HG03045 (cell line): ENCODE data around the gene NGF.
"Not testable (repeated sequence)": the region's sequence is repeated elsewhere in the genome, so short reads cannot be mapped to it uniquely, and the experiment has no call there.

Experiments
- ATAC-seq: cut with Tn5 transposase; IDR thresholded peaks from one replicate; pipeline ENCODE4 v1.9.1; 2021; ENCODE audit warnings: mild to moderate bottlenecking, moderate library complexity; ENCODE audit not compliant: unreplicated experiment

NGF gene

GRCh38 chr1:115337633-115338456 lies at the start of gene NGF:
Gene NGF, minus strand, starts transcription at chr1:115338249. Its CDS starts 51,454 bp downstream, at chr1:115286795.
- ATAC-seq: no peak

DNA sequence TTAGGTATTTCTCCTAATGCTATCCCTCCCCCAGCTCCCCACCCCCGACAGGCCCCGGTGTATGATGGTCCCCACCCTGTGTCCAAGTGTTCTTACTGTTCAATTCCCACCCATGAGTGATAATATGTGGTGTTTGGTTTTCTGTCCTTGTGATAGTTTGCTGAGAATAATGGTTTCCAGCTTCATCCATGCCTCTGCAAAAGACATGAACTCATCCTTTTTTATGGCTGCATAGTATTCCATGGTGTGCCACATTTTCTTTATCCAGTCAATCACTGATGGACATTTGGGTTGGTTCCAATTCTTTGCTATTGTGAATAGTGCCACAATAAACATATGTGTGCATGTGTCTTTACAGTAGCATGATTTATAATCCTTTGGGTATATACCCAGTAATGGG lies 45.4 kb upstream of the NGF start:
- ATAC-seq: not testable (repeated sequence)

GRCh38 chr1:115379943-115380342 lies 41.9 kb upstream of the NGF start:
- ATAC-seq: no peak

DNA sequence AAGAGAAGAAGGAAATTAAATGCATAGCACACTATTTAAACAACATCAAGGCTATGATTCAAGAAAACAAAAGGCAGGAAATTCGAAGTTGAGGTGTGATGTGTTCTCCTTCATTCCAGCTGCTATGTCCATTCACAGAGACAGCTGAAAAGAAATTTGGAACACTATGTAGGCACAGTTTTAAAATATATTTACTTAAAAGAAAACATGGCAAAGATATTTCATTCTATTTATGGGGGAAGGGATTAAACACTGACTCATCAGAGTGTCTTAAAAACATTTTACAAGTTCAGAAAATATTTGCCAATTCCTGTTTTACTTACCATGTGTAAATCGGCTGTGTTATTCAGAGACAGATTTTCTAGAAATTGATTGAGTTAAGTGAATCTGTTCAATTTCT lies 39.4 kb upstream of the NGF start:
- ATAC-seq: no peak

- no peak for ATAC-seq
These were observed 36.5 kb upstream of the NGF start for GRCh38 chr1:115374598-115374997.

GRCh38 chr1:115373305-115373704 lies 35.3 kb upstream of the NGF start:
- no peak for ATAC-seq

GRCh38 chr1:115365738-115366137 lies 27.7 kb upstream of the NGF start:
- no peak for ATAC-seq

GRCh38 chr1:115364780-115365155 lies 26.7 kb upstream of the NGF start:
- no peak for ATAC-seq

DNA sequence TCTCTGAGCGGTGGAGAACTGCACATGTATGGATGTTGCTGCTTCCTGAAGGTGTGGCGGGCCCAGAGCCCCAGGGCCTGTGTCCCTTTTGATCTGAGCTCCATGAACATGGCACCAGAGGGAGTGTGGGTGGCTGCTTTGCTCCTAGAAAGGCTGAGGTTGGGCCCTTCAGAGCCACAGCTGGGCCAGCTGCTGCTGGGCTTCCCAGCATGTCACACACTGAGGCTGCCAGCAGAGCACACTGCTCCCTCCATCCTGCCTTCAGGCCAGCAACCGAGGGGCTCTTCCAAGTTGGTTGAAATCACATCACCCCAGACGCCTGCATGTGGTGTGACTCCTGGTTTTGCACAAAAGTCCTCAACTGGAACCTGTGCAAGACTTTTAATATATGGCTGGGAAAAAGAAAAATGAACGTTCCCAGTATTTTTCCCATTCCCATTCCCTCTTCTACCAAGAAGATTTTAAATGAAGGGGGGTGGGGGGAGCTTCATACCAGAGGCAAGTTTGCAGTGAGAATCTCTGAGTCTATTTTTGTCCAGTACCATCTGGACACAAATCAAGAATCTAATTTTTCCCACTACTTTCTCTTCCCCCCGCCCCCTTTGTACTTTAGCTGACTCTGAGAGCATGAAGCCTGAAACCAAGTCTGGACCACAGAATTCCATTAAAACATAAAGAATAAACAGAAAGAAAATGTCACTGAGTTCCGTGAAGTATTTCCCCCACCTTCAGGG lies 26.2 kb upstream of the NGF start:
- no peak for ATAC-seq

DNA sequence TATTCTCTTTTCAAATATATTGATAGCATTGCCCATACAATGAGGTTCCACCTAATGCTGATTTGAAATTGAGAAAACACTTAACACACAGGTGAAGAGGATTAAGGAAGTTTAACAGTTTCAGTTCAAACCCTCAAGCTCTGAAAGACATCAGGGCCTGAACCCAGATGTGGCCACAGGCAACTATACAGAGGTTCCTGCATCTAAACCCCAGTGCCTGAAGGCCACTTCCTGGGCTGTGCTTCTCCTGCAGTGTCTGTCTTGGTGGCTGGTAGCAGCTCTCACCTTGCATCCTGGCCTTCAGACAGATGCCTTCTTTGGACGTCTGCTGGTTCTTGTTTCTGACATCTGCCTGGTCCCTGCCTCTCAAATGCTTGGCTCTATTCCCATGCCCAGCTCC lies 25.1 kb upstream of the NGF start:
- ATAC-seq: no peak

DNA sequence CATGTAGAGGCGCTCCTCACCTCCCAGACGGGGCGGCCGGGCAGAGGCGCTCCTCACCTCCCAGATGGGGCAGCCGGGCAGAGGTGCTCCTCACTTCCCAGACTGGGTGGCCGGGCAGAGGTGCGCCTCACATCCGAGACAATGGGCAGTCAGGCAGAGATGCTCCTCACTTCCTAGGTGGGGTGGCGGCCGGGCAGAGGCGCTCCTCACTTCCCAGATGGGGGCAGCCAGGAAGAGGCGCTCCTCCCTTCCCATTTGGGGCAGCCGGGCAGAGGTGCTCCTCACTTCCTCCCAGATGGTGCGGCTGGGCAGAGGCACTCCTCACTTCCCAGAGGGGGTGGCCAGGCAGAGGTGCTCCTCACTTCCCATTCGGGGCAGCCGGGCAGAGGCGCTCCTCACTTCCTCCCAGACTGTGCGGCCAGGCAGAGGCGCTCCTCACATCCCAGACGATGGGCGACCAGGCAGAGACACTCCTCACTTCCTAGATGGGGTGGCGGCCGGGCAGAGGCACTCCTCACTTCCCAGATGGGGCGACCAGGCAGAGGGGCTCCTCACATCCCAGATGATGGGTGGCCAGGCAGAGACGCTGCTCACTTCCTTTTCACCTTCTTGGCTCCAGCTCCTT lies 22.6 kb upstream of the NGF start:
- not testable (repeated sequence) for ATAC-seq

DNA sequence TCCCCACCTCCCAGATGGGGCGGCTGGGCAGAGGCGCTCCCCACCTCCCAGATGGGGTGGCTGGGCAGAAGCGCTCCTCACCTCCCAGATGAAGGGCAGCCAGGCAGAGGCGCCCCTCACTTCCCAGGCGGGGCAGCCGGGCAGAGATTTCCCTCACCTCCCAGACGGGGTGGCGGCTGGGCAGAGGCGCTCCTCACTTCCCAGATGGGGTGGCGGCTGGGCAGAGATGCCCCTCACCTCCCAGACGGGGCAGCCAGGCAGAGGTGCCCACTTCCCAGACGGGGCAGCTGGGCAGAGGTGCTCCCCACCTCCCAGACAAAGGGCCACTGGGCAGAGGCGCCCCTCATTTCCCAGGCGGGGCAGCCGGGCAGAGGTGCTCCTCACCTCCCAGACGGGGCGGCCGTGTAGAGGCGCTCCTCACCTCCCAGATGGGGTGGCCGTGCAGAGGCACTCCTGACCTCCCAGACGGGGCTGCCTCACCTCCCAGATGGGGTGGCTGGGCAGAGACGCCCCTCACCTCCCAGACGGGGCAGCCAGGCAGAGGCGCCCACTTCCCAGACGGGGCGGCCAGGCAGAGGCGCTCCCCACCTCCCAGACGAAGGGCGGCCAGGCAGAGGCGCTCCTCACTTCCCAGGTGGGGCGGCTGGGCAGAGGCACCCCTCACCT lies 21.9 kb upstream of the NGF start:
- not testable (repeated sequence) for ATAC-seq

DNA sequence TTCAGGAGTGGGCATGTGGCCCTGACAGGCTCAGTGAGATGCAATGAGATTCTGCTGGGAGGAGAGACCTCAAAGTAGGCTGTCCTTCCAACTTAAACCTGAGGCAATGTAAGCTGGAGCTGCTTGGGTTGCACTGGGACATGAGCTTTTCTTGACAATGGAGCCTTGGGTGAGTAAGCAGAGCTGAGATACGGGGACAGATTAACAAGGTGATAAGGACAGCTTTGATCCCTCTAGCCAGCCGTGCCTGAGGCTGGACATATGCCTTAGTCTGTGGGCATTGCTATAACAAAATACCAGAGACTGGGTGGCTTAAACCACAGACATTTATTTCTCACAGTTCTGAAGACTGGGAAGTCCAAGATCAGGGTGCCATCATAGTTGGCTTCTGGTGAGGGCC lies 18.3 kb upstream of the NGF start:
- ATAC-seq: no peak

- no peak for ATAC-seq
These were observed 17.0 kb upstream of the NGF start for GRCh38 chr1:115355069-115355468.

- no peak for ATAC-seq
These were observed 13.1 kb upstream of the NGF start for GRCh38 chr1:115351143-115351542.

DNA sequence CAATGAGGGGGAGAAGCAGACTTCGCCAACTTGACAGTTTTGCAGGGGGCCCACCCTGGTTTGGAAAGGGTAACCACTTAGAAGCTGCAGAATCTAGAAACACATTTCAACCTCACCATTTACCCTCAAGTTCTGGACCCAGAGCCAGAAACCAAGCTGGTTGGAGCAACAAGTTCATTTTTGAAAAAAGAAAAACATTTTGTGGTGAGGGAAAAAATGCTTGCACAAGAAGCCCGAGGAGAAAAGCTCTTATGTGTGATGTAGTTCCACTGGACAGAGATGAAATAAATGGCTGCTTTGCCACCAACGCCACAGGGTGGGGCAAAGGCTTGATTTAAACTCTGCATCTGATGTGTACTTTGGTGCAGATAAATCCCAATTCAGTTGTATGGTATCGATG lies 10.6 kb upstream of the NGF start:
- ATAC-seq: no peak

- ATAC-seq: no peak
These were observed 9.2 kb upstream of the NGF start for GRCh38 chr1:115347282-115347681.

GRCh38 chr1:115343200-115343737 lies 5.2 kb upstream of the NGF start:
- no peak for ATAC-seq

DNA sequence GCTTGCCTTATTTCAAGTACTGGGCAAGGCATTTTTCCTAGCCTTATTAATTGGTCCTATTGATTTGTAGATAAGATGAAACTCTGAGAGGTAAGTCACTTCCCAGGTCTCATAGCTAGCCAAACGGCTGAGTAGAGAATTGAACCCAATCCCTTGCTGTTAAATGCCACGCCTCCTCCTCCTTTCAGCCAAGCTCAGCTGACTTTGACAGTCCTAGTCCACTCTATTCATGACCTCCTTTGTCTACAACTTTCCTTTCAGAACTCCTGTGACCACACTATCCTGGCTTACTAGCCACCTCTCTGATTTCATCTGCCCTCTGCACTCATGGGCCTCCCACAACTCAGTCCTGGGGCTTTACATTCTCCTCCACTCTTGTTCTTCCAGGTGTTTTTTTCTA lies 3.9 kb upstream of the NGF start:
- no peak for ATAC-seq

- no peak for ATAC-seq
These were observed 2.8 kb upstream of the NGF start for GRCh38 chr1:115340879-115341278.

DNA sequence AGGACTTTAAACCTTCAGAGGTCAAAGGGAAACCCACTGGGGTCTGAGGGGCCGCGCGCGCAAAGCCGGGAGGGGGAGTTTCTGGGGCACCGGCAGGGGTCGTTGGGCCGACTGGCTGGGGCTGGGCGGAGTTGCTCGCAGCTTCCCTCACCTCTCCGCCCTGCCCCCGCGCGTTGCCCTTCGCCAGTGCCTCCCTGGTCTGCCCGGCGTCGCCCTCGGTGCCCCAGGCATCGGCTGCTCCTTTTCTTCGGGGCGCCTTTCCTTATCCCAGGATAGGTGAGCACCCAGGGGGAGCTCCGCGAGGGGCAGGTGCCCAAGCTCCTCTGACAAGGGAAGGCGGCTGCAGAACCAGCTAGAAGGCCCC lies 390 bp upstream of the NGF start:
- ATAC-seq: no peak
